OCI-LY3 (cell line): ENCODE measurements around the gene BRWD1.

Experiments used
- CTCF ChIP-seq: fragments of 200-600, 300-600 bp; sonication (generic); IDR thresholded peaks from 2 replicates; pipeline ENCODE4 v1.5.1; 2014; ENCODE audit warnings: antibody characterized with exemption, low read length, low read depth
- EZH2phosphoT487 ChIP-seq: fragments of 200-600 bp; shearing (Covaris generic); IDR thresholded peaks from 2 replicates; pipeline ENCODE4 v1.6.1; 2018; ENCODE audit warnings: antibody characterized with exemption, mixed run types, low read depth

GRCh38 chr21:39178421-39178820 is 135.0 kb downstream of the BRWD1 start:
- TF ChIP-seq EZH2phosphoT487 (no peak), CTCF (no peak)
